GM18499 (cell line): Measurements from ENCODE around the gene NCOA1.
"Not testable (repeated sequence)": the region's sequence is repeated elsewhere in the genome, so short reads cannot be mapped to it uniquely, and the experiment has no call there.

ENCODE experiments used
- ATAC-seq: cut with Tn5 transposase; IDR thresholded peaks from one replicate; pipeline ENCODE4 v1.9.1; 2021; ENCODE audit warnings: moderate number of reproducible peaks; ENCODE audit not compliant: insufficient read depth, unreplicated experiment

The NCOA1 gene

DNA sequence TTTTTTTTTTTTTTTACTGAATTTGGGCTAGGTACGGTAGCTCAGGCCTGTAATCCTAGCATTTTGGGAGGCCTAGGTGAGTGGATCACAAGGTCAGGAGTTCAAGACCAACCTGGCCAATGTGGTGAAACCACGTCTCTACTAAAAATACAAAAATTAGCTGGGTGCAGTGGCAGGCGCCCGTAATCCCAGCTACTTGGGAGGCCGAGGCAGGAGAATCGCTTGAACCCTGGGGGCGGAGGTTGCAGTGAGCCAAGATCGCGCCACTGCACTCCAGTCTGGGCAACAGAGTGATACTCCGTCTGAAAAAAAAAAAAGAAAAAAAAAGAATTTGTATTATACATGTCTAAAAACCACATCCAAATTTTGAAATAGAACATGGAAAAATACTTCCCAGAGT lies 78.5 kb downstream of the NCOA1 start:
- ATAC-seq = not testable (repeated sequence)

DNA sequence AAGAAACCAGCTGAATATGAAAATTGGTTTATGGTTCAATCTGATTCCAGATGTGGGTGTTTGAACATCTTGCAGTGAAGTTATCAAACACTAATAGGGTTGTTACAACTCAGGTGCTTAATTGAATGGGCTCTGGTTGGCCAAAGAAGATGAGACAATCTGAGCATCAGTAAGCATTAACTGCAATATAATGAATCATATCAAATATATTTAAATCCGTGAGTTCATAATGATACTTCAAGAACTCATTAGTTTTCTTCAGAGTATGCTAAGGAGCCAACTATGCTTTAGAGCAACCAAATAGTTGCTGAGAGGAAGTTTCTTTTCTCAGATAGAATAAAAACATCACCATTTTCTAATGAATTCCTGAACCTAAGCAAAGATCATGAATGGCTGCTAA lies 79.2 kb downstream of the NCOA1 start:
- ATAC-seq = no peak

DNA sequence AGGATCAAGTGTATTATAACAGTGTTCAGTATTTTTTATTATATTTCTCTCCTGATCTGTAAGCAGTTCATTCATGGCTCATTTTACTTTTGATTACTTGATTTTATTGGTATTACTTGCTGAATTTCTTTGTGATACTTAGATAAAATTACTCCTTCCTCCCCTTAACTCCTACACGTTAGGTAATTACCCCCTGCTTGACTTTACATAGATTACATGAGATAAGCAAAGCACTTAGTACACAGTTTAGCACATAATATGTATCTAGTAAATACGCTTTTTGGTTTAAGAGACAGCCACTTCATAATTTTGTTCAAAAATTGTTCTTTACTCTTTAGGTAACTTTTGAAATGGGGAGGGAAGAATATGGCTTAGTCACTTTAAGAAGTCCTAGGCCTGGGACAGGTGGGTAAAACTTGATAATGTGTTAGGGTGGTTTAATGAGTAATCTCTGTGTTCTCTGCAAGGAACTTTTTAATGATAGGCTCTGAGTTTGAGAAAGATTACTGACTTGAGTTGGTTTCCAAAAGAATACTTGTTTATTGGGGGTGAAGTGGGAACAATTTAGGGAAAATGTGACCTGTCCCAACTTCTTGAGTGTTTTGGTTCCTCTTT lies 80.9 kb downstream of the NCOA1 start:
- ATAC-seq = no peak

DNA sequence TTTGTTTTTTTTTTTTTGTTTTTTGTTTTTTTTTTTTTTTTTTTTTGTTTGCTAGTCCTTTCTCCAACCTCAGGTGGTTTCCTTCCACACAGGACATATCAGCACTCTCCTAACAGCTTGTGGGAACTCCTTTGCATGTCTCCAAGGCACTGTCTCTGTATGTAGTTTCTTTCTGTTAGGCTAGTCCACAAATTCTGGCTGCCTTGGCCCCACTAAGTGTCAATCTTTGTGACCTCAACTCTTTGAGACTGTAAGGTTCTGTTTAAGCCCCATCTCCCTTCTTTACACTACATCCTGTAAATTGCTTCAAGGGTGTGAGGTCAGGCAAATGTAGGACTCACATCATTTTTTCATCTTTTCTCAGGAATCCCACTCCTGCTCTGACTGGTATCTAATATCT lies 85.1 kb downstream of the NCOA1 start:
- ATAC-seq = no peak

DNA sequence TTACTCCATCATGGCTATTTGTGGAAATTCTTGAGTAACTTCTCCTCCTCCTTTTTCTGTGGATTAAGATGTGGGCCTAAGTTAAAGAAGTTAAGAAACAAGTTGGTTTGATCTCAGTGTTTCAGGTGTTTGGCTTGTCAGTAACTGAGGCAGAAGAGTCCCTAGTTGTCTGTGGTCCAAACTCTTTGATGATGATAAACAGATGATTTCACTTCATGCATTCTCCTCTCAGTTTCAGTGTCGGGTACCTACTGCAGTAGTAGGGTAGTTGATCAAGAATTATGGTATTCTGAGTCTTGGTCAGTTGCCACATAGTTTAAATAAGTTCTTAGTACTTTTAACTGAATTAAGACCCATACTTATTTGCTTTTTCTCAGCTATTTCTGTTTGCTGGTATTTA lies 85.6 kb downstream of the NCOA1 start:
- no peak for ATAC-seq

DNA sequence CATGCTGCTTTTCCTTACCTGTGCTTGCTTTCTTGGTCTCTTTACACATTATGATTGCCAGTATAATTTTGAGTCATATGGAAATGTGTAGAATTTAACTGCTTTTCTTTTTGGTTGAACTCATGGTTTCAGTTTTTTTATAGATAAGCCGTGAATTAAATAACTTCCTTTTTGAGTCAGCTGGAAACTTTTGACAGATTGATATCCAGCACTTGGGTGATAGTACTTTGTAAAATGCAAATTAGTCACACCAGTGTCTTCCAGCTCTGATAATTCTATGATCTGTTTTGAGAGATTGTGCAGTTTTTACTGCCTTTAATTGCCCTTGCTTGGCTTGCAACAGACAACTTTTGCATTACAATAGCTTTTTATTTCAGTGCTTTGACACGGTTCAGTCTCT lies 86.4 kb downstream of the NCOA1 start:
- ATAC-seq = peak; percentile 71

DNA sequence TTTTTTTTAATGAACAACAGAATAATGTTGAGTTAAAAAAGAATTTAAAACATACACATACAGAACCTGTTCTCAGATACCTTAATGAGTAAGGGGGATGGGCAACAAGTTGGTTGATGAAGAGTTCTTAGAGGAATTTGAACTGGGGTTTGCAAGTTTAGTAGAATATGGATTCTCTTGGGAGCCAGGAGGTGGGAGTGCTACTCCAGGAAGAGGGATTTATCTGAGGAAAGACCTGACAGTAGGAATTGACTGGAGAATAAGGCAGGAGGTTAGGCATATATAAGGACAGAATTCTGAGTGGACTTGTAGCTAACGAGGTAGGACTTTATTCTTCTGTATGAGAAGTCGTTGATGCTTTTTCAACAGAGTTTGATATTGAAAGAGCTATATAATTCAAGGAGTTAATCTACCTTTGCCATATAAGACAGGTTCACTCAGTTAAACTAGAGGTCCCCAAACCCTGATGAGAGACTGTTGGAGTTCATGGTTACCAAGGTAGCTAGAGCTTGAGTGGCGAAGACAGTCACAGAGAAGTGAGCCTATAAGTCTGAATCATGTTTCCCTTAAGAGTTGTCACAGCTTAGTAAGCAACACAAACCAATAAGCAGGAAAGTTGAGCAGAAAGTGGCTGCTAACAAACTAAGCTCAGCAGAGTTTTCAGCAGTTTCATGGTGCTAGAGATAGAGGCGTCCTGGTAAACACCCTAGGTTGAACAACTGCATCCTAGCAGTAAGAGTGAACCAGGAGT lies 88.2 kb downstream of the NCOA1 start:
- ATAC-seq = no peak

DNA sequence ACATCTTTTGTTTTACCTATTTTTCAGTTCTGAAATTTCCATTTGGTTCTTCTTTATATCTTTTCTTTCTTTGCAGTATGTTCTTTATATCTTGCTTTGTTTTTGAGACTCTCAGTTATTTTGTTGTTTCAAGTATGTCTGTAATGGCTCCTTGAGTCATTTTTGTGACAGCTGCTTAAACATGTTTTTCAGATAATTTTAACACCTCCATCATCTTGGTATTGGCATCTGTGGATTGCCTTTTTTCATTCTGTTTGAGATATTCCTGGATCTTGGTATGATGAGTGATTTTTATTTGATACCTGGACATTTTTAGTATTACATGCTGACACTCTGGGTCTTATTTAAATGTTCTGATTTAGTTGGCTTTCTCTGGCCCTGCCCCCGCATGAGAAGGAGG lies 89.5 kb downstream of the NCOA1 start:
- ATAC-seq = no peak

DNA sequence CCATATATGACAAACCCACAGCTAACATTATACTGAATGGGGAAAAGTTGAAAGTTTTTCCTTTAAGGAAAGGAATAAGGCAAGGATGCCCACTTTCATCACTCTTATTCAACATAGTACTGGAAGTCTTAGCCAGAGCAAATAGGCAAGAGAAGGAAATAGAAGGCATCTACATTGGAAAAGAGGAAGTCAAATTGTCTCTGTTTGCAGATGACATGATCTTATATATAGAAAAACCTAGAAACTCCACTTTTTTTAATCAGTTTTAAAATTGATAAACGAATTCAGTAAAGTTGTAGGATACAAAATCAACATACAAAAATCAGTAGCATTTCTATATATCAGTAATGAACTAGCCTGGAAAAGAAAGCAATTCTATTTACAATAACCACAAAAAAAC lies 90.9 kb downstream of the NCOA1 start:
- ATAC-seq = not testable (repeated sequence)

DNA sequence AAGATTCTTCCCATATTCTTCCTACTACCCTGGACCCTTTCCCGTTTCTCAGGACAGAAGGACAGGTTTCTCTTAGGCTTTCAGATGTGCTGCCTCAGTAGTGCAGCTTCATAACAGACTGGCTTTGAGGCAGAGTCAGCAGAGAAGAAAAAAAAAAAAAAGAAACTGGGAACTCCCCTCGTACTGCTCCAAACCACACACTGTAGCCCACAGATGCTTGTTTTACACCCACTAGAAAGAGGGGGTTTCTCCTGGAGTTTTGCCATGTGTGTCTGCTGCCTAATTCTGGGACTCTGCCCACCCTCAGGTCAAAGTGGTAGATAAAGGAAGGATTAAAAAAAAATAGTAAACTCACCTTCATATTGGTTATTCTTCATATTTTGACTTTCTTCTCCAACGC lies 95.9 kb downstream of the NCOA1 start:
- no peak for ATAC-seq

DNA sequence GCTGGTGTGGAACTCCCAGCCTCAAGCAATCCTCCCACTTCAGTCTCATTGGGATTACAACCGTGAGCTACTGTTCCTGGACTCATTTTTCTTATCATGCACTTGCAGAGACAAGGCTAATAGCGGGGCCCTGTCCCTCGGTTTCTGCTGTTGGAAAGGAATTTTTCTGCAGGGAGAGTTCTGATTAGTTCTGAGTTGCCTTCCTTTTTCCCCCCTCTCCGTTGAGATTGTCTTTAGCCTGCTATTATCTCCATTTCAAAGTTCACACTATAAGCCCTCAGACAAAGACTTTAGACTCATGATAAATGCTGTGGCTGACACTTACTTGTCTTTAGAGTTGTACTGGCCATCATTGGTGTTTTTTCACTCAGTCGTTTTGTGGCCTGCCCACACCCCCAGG lies 97.2 kb downstream of the NCOA1 start:
- no peak for ATAC-seq

DNA sequence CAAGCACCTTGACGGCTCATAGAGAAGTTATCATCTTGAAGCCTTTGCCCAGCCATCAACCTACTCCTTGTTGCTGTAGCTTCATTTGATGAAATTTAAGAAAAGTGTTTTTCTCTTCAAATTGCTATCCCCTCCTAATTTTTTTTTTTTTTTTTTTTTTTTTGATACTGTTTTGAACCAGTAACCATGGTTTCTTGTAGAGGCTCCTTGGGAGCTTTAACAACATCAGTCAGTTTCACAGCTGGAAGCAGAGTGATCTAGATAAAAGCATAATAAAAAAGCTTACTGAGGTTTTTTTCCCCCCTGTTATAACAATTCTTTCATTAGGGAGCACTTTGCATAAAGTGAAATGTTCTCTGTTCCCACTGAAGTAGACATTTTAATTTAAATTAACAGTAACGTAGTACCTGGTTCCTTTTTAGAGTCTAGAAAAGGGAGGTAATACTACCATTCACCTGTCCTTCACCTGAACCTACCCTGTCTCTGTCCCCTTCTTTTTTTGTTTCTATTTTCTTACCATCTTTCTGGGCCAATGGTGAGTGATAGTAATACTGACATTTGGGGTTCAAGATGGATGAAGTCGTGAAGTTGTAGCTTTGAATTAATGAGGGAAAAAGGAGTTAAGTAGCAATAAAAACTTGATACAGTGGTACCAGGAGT lies 101.5 kb downstream of the NCOA1 start:
- no peak for ATAC-seq

DNA sequence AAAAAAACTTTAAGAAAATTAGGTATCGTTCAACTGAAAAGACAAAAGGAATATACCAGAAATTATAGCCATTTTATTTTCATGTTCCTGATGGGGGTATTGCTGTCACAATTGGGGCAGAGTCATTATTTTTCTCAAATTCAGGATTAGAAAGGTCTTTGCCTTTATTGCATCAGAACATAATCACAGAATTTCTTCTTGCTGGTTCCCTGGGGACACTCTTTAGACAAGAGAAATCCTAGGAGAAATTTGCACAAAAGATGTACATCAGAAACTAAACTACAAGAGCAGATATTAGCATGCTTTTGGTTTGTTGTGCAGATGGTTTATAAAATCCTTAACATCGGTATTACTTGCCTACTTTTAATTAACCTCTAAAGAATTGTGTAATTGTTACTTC lies 103.2 kb downstream of the NCOA1 start:
- no peak for ATAC-seq

DNA sequence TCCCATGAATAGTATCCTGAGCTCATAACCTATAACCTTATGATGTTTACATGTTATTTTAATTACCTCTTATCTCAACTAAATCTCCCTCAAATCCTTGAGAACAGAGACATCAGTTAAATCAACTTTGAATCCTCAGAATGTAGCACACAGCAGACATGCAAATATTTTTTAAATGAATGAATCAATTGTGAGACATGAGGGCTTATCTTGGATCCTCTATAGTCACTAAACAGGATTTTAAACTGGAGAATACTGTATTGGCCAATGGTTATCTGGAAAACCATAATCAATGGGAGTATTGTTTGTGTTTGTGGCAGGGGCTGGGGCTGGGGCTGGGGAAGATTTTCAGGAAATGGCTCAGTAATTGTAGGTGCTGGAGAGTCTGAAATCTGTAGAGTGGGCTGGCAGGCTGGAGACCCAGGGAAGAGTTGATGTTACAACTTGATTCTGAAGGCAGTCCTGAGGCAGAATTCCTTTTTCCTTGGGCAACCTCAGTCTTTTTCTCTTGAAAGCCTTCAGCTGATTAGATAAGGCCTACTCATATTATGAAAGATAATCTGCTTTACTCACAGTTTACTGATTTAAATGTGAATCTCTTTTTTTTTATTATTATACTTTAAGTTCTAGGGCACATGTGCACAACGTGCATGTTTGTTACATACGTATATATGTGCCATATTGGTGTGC lies 106.3 kb downstream of the NCOA1 start:
- no peak for ATAC-seq

DNA sequence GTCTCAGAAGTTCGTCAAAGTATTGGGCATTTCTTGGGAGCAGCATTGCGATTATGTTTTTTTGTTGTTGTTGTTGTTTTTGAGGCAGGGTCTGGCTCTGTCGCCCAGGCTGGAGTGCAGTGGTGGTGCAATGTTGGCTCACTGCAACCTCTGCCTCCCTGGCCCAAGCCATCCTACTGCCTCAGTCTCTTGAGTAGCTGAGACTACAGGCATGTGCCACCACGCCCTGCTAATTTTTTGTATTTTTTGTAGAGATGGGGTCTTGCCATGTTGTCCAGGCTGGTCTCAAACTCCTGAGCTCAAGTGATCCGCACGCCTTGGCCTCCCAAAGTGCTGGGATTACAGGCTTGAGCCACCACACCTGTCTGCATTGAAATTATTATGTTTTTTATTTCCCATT lies 109.1 kb downstream of the NCOA1 start:
- ATAC-seq = not testable (repeated sequence)

DNA sequence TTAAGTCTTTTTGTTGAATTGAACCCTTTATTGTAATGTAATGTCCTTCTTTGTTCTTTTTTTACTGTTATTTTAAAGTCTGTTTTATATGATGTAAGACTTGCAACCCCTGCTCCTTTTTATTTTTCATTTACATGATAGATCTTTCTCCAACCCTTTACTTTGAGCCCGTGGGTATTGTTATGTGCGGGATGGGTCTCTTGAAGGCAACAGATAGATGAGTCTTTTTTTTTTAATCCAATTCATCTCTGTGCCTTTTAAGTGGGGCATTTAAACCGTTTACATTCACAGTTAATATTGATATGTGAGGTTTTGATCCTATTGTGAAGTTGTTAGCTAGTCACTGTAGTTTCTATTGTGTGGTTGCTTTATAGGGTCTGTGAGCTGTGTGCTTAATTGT lies 120.6 kb downstream of the NCOA1 start:
- no peak for ATAC-seq

DNA sequence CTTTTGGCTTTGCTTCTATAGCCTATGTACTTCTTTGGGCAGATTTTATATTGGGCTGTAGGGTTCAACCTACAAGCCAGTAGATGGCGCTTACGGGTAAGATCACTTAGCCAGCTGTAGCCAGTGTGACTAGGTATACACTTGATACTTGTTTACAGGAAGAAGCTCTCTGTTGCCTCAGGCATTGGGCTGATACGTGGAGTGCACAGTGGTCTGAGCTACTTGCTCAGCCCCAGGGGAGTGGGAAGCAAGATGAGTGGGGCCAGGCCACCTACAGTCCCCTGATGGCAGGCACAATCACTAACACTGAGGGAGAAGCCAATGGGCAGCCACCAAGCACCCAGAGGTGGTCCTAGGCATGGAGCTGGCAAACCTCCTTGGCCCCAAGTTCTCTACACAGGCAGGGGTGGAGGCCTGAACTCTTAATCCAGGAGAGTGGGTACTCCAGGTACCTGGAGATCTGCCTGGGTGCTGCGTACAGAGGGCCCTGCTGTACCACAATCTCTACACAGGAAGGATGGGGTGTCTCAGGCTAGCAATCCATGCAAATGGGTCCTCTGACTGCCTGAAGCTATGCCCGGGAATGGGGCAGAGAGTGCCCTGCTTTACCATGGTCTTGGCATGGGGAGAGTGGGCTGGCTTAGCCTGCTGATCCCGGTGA lies 122.2 kb downstream of the NCOA1 start:
- ATAC-seq = no peak

DNA sequence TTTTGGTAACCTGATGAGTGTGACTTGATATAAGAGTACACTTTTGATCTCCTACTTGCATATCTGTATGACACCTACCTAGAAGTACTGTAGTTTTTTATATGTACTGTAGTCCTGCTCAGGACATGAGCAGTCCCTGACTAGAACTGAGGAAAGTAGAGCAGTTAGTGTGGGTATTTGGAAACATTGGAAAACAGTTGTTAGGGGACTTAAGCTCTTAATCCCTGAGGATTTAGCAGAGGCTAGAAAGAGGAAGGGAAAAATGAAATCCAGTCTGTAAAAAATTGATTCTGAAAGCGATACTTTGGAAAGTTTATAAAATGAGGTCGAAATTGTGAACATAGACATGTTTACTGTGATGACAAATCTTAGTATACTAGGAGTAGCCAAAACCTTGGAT lies 125.6 kb downstream of the NCOA1 start:
- ATAC-seq = no peak

DNA sequence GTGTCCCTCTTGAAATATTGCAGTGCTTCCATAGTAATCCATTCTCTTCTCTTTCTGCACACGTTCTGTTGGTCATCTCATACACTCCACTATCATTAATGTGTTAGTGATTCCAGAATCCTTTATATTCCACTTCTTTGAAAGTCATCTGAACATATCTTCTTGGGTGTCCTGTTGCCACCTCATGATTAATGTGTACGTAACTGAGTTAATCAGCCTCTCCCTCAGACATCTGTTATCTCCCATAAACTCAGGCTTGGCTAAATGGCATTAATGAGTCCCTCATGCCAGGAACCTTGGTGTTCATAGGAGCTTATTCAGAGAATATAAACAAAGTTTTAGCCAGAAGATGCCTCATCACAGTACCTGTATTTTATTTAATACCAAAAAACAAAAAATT lies 126.4 kb downstream of the NCOA1 start:
- ATAC-seq = no peak

DNA sequence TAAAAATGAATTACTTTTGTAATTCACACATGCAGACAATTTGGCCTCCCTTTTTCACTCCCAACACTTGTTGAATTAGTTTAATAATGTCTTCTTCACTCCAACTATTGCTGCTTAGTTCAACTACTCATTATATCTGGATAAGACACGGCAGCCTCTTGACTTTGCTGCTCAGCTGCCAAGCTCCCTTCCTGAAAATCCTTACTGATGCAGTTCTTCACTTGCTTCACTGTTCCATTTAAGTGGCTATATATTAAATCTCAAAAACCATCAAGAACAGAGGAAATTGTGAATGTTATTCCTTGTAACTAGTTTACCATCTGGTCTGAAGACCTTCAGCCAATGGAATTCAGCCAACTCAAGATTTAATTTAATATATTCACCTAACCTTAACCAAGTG lies 127.1 kb downstream of the NCOA1 start:
- ATAC-seq = no peak

DNA sequence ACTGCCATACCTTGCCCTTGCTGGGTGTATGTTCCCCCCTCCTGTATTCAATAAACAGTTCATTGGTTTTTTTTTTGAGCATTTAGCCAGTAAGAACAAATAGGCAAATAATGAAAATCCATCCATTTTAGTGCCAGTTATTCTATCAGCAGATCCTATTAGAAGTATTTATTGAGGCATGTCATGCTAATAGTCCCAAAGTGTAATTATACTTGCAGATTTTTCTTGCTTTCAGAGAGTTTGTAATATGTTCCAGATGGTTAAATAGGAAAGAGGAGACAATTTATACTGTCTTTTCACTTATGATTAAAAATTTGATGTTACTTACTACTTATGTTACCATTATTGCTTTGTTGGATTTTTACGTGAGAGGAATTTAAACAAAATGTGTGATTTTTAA lies 127.6 kb downstream of the NCOA1 start:
- no peak for ATAC-seq
